Stimulated activated CD8-positive, alpha-beta memory T cell treated with anti-CD3 and anti-CD28 coated beads, Interleukin-2, amount 100 ng/mL, for 1 hour (primary cell): ENCODE results near the gene STAC3.

Experiments
- DNase-seq, 2 donors: peaks; one replicate each; pipeline ENCODE4 v3.0.0-alpha.2; 2020; ENCODE audit warnings: low read depth in 2 of 2

STAC3 gene

DNA sequence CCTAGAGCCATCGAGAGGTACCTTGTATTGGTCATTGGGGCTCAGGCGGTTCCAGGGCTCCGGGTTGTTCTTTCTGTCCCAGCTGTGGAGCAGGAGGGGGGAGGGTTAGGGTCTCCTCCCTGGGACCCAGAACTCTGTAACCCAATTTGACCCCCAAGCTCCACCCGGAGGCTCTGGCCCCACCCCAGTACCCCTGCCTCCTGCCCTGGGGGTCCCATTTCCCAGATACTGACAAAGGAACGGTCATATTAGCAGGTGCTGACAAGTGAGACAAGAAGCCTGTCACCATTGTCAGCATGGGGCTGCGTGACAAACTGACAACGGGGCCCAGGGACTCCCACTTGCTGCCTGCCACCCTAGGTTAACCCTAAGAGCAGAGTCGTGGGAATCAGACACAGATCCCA lies 15.3 kb downstream of the STAC3 start:
- DNase-seq: no peak

DNA sequence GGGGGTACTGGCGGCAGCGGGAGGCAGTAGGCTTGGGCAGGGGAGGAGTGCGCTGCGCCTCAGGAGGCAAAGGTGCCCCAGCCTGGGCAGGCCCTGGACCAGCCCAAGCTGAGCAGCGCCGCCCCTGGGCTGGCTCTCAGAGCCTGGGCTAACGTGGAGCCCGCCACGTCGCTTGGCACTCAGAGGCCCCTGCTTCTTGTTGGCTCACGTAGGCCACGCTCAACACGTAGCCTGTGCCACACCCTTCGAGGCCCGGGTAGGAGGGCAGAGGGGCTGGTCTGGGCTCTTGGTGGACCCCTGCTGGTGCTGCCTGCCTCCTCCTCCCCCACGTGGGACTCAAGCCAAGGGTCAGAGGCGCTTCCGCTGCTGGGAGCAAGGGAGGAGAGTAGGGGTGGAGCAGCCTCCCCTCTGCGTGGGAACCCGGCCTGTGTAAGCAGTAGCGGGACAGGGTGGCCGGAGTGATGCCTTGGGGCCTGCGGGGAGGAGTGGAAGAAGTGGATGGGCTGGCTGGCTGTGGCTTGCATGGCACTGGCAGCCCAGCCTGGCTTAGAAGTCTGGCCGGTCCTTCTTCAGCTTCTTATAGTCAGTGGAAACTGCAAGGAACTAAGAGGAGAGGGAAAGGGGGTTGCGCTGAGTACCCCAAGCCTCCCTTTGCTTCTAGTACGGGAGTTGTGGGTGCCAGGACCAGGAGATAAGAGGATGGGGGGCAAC lies 15.8 kb downstream of the STAC3 start:
- no peak for DNase-seq

- DNase-seq: no peak
Observed at GRCh38 chr12:57234571-57235016, 16.4 kb downstream of the STAC3 start.

DNA sequence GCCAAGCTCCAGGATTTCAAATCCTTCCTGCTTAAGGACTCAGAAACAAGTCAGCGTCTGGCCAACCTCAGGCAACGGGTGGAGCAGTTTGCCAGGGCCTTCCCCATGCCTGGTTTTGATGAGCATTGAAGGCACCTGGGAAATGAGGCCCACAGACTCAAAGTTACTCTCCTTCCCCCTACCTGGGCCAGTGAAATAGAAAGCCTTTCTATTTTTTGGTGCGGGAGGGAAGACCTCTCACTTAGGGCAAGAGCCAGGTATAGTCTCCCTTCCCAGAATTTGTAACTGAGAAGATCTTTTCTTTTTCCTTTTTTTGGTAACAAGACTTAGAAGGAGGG lies 16.8 kb downstream of the STAC3 start:
- DNase-seq: no peak

DNA sequence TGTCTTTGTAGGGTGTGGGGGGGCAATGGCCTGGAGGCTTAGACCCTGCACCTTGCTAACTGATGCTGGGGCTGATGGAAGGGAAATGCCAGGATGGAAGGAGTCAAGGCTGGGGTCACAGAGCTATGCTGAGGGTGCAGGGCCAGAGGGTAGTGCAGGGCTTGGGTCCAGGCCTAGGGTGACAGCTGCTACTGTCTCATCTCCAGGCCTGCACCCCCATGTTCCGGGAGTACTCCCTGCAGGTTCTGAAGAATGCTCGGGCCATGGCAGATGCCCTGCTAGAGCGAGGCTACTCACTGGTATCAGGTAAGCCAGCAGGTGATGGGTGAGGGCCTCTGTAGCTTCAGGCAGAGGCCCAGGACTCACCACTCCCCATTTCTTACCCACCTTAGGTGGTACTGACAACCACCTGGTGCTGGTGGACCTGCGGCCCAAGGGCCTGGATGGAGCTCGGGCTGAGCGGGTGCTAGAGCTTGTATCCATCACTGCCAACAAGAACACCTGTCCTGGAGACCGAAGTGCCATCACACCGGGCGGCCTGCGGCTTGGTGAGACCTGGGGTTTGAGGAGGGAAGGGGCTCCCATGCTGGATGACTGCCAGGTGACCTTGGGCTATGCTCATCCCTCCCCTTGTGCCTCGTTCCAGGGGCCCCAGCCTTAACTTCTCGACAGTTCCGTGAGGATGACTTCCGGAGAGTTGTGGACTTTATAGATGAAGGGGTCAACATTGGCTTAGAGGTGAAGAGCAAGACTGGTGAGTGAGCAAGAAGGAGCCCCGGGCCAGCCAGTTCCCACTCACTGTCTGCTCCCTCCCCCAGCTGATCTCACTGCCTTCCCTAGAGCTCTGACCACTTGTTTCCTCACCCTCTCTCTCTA lies 17.4 kb downstream of the STAC3 start:
- no peak for DNase-seq

GRCh38 chr12:57232156-57232756 lies 18.7 kb downstream of the STAC3 start:
- DNase-seq: no peak

DNA sequence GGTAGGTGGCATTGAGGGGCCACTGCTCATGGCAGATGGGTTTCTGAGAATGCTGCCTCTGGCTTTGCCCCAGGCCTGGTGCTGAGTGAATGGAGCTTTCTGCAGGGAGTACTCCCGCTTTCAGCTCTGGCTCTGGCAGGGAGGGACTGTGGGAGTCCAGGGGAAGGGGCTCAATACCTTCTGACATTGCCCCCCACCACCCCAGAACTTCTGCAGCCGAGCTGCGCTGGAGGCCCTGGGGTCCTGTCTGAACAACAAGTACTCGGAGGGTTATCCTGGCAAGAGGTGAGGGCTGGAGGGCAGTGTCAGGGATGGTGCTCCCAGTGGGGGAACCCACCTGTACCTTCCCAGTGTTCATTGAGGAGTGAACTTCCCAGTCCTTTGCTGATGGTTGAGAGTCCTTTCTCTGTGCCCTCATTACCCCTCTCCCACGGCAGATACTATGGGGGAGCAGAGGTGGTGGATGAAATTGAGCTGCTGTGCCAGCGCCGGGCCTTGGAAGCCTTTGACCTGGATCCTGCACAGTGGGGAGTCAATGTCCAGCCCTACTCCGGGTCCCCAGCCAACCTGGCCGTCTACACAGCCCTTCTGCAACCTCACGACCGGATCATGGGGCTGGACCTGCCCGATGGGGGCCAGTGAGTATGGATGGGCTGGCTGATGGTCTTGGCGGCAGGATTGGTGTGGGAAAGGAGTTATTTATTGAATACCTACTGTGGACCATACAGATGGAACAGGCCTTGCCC lies 19.5 kb downstream of the STAC3 start:
- no peak for DNase-seq

DNA sequence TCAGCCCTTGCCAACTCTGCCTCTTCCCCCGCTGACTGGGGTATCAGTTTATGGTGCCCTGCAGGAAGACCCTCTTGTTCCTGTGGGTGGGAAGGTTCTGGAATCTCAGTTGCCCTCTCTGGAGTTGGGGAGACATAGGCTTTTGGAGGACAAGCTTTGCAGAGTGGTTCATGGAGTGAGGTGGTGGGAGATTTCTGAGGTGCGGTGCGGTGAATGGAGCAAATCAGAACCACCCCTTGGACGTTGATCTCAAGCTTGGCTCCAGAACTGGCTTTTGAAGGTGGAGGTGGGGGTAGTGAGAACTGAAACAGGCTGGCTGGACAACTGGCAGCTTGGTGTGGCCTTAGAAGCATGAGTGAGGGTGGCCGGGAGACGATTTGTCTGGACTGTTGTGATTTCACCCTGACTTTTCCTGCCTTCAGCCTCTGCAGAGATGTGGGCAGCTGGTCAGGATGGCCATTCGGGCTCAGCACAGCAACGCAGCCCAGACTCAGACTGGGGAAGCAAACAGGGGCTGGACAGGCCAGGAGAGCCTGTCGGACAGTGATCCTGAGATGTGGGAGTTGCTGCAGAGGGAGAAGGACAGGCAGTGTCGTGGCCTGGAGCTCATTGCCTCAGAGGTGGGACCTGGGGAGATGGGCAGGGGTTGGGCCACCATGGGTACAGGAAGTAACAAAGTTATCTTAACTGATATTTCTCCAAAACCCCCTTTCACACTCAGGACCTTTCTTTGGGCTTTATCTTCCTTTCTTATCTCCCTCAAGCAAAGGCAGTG lies 20.4 kb downstream of the STAC3 start:
- DNase-seq: no peak

GRCh38 chr12:57229634-57230380 lies 21.2 kb downstream of the STAC3 start, which contains the start of gene SHMT2:
SHMT2 (plus strand) TSS chr12:57229711; CDS start chr12:57229779, 68 bp downstream.
- DNase-seq: peak; percentile 75 to 88

- DNase-seq: no peak
Observed at GRCh38 chr12:57229046-57229633, 21.8 kb downstream of the STAC3 start.

- no peak for DNase-seq
Observed at GRCh38 chr12:57227315-57228115, 23.5 kb downstream of the STAC3 start.

GRCh38 chr12:57226588-57227314 lies 24.2 kb downstream of the STAC3 start:
- DNase-seq: no peak

GRCh38 chr12:57225680-57226210 lies 25.2 kb downstream of the STAC3 start:
- DNase-seq: no peak

- no peak for DNase-seq
Observed at GRCh38 chr12:57224973-57225679, 25.9 kb downstream of the STAC3 start.

DNA sequence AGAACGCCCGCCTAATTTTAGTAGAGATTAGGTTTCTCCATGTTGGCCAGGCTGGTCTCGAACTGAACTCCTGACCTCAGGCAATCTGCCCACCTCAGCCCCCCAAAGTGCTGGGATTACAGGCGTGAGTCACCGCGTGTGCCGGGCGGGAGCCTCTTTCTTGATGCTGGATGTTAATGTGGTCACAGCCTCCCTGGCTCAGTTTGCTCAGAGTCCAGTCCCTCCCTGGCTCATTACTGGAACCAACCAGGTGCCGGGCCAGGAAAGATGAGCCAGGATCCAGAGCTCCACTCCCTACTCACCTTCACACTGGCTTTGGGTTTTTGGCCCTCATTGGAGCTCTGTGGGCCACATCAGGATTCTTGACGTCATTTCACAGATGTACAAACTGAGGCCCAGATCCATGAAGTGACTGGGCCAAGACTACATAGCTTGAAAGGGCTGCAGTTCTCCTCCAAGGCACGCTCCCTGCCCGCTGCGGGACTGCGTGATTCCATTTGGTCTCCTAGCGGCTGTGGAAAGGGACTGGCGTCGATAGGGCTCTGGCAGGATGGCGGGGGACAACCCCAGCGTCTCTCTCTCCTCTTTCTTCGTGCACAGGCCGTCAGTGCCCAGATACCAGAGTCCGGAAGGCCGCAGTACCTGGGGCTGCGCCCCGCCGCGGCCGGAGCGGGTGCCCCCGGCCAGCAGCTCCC lies 26.6 kb downstream of the STAC3 start:
- no peak for DNase-seq

DNA sequence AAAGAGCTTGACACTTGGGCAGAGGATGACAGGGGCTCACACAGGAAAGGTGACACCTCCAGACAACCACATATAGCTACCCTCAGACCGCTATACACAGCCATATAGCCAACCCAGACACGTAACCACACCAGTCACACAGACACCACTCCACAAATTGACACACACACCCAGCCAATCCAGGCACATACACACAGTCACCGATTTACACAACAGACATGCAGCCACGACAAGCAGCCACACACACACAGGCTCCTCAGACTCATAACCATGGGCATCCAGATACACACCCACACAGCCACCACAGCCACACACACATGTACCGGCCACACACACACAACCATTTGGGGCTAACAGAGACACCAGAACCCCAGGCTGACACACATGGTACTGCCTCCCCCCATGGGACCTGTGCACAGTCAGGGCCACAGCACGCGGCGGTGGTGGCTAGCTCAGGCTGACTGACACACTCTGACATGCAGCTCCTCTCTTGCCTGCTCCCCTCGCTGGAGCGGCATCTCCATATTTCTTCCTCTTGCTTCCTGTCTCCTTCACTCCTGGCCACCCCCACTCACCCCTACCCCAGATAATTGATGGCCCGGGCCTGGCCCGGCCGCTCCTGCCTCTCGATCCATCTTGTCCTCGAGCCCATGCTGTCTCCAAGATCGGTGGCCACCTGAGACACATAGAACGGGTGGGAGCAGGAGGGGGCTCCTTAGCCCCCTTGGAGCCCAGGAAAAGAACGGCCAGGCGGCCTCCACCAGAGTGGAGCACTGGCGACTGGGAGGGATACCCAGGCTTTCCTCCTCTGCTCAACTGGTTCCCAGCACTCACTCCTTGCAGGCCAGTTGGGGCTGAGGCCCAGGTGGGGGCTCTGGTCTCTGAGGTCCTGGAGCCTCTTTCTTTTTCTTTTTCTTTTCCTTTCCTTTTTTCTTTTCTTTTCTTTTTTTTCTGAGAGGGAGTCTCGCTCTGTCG lies 27.5 kb downstream of the STAC3 start:
- DNase-seq: no peak
